OCI-LY1 (cell line): ENCODE results near the gene MANSC4.

Experiments used
- H2AFZ ChIP-seq: fragments of 200-600 bp; sonication (generic), shearing (Covaris generic); 2 replicates; pipeline ENCODE4 v1.6.0; 2014; ENCODE audit warnings: antibody characterized with exemption, mild to moderate bottlenecking, low read length
- H3F3A ChIP-seq: fragments of 200-600 bp; sonication (generic), shearing (Covaris generic); 2 replicates; pipeline ENCODE4 v1.6.0; 2014; ENCODE audit warnings: mild to moderate bottlenecking, antibody characterized with exemption, low read length, moderate library complexity; ENCODE audit not compliant: insufficient read depth
- H3K27ac ChIP-seq: fragments of 200-600 bp; sonication (generic); 2 replicates; pipeline ENCODE4 v1.5.1; 2014; ENCODE audit warnings: low read length, mixed run types, mild to moderate bottlenecking, low read depth; ENCODE audit not compliant: poor library complexity, severe bottlenecking
- H3K27me3 ChIP-seq: fragments of 200-600 bp; sonication (generic); 2 replicates; pipeline ENCODE4 v1.6.0; 2014; ENCODE audit warnings: antibody characterized with exemption, mild to moderate bottlenecking, low read length, moderate library complexity; ENCODE audit not compliant: insufficient read depth
- H3K36me3 ChIP-seq: fragments of 200-600 bp; sonication (generic); 2 replicates; pipeline ENCODE4 v1.6.1; 2014; ENCODE audit warnings: mild to moderate bottlenecking, antibody characterized with exemption, low read length, moderate library complexity, mixed read lengths; ENCODE audit not compliant: insufficient read depth
- H3K4me1 ChIP-seq: fragments of 200-600 bp; sonication (generic); 2 replicates; pipeline ENCODE4 v1.5.1; 2014; ENCODE audit warnings: mild to moderate bottlenecking, low read length, moderate library complexity; ENCODE audit not compliant: insufficient read depth, severe bottlenecking
- H3K4me2 ChIP-seq: fragments of 200-600 bp; sonication (generic), shearing (Covaris generic); 2 replicates; pipeline ENCODE4 v1.6.1; 2014; ENCODE audit warnings: low read length
- H3K4me3 ChIP-seq: fragments of 200-600 bp; sonication (generic); 2 replicates; pipeline ENCODE4 v1.5.1; 2014; ENCODE audit warnings: low read length, low read depth, mild to moderate bottlenecking, mixed read lengths; ENCODE audit not compliant: poor library complexity, severe bottlenecking
- H3K79me2 ChIP-seq: fragments of 200-600 bp; shearing (Covaris generic); 2 replicates; pipeline ENCODE4 v1.6.1; 2016; ENCODE audit warnings: mixed run types, low read length, mixed read lengths; ENCODE audit not compliant: insufficient read depth
- H3K9ac ChIP-seq: fragments of 200-600 bp; sonication (generic), shearing (Covaris generic); 2 replicates; pipeline ENCODE4 v1.6.1; 2014; ENCODE audit warnings: mild to moderate bottlenecking, low read length, mixed read lengths
- H3K9me2 ChIP-seq: fragments of 200-600 bp; sonication (generic), shearing (Covaris generic); 2 replicates; pipeline ENCODE4 v1.6.1; 2014; ENCODE audit warnings: low read depth, mild to moderate bottlenecking, low read length, mixed read lengths
- H3K9me3 ChIP-seq: fragments of 200-600 bp; shearing (Covaris generic); 2 replicates; pipeline ENCODE4 v1.6.1; 2014; ENCODE audit warnings: low read length, mixed read lengths
- H4K20me1 ChIP-seq: fragments of 200-600 bp; sonication (generic), shearing (Covaris generic); 2 replicates; pipeline ENCODE4 v1.6.0; 2016; ENCODE audit warnings: mild to moderate bottlenecking, low read length; ENCODE audit not compliant: insufficient read depth
- CTCF ChIP-seq: fragments of 200-600 bp; sonication (generic), shearing (Covaris generic); IDR thresholded peaks from 2 replicates; pipeline ENCODE4 v1.5.1; 2017; ENCODE audit warnings: mild to moderate bottlenecking, antibody characterized with exemption, low read length, moderate library complexity, mixed read lengths
- EZH2 ChIP-seq: fragments of 200-600 bp; sonication (generic), shearing (Covaris generic); IDR thresholded peaks from 2 replicates; pipeline ENCODE4 v1.8.0; 2017; ENCODE audit warnings: borderline replicate concordance, mixed run types, mild to moderate bottlenecking, antibody characterized with exemption, low read length, moderate library complexity, mixed read lengths

MANSC4 gene

GRCh38 chr12:27812502-27812901 is 32.5 kb upstream of the MANSC4 start:
- Histone ChIP-seq H3K9me3 (no peaks in the 10 kb centered on the region), H2AFZ (no peak overlapping the region), H3K4me2 (no peak overlapping the region), H3K27ac (no peak overlapping the region), H3K9me2 (no peaks in the 10 kb centered on the region), H3K4me3 (no peak overlapping the region), H4K20me1 (no peaks in the 10 kb centered on the region), H3K27me3 (no peaks in the 10 kb centered on the region), H3K9ac (no peak overlapping the region), H3K36me3 (peaks cover 12% of the 10 kb centered on the region), H3K4me1 (peaks cover 15% of the 10 kb centered on the region), H3F3A (no peaks in the 10 kb centered on the region), H3K79me2 (no peaks in the 10 kb centered on the region)
- TF ChIP-seq EZH2 (no peak), CTCF (no peak)

GRCh38 chr12:27810756-27811155 is 30.7 kb upstream of the MANSC4 start:
- Histone ChIP-seq H3K27me3 (no peaks in the 10 kb centered on the region), H3F3A (no peaks in the 10 kb centered on the region), H3K4me2 (no peak overlapping the region), H3K4me1 (peaks cover 17% of the 10 kb centered on the region), H4K20me1 (no peaks in the 10 kb centered on the region), H3K9me3 (no peaks in the 10 kb centered on the region), H3K79me2 (no peaks in the 10 kb centered on the region), H2AFZ (no peak overlapping the region), H3K9me2 (no peaks in the 10 kb centered on the region), H3K9ac (no peak overlapping the region), H3K36me3 (peaks cover 5% of the 10 kb centered on the region; the same call in 1 of the 2 replicates), H3K4me3 (no peak overlapping the region), H3K27ac (no peak overlapping the region)
- no peak for TF ChIP-seq CTCF
- no peak for TF ChIP-seq EZH2

- TF ChIP-seq CTCF = no peak
- no peak for TF ChIP-seq EZH2
- Histone ChIP-seq H3F3A (no peaks in the 10 kb centered on the region), H3K9me3 (no peaks in the 10 kb centered on the region), H4K20me1 (no peaks in the 10 kb centered on the region), H2AFZ (no peak overlapping the region), H3K4me2 (no peak overlapping the region), H3K36me3 (no peaks in the 10 kb centered on the region; the same call in 1 of the 2 replicates), H3K9me2 (no peaks in the 10 kb centered on the region), H3K79me2 (no peaks in the 10 kb centered on the region), H3K4me1 (peaks cover 13% of the 10 kb centered on the region), H3K9ac (no peak overlapping the region), H3K27ac (no peak overlapping the region), H3K27me3 (no peaks in the 10 kb centered on the region), H3K4me3 (no peak overlapping the region)
Observed at GRCh38 chr12:27808841-27809240, 28.8 kb upstream of the MANSC4 start.
